SU-DHL-6 (cell line): ENCODE results near the gene RAD9A.

ENCODE experiments used
- H2AFZ ChIP-seq: fragments of 200-600 bp; sonication (generic); 2 replicates; pipeline ENCODE4 v1.6.1; 2014; ENCODE audit warnings: low read depth, mild to moderate bottlenecking, moderate library complexity, mixed read lengths, antibody characterized with exemption, low read length; ENCODE audit not compliant: severe bottlenecking
- H3F3A ChIP-seq: fragments of 200-600 bp; shearing (Covaris generic); 2 replicates; pipeline ENCODE4 v1.6.0; 2016; ENCODE audit warnings: antibody characterized with exemption, mild to moderate bottlenecking; ENCODE audit not compliant: insufficient read depth
- H3K27ac ChIP-seq: fragments of 200-600 bp; sonication (generic); 2 replicates; pipeline ENCODE4 v1.5.1; 2016; ENCODE audit warnings: low read depth, mild to moderate bottlenecking, low read length, moderate library complexity, mixed read lengths
- H3K27me3 ChIP-seq: fragments of 200-600 bp; sonication (generic), shearing (Covaris generic); 2 replicates; pipeline ENCODE4 v1.6.0; 2014; ENCODE audit warnings: mild to moderate bottlenecking, low read length
- H3K36me3 ChIP-seq: fragments of 200-600 bp; sonication (generic); 2 replicates; pipeline ENCODE4 v1.6.1; 2014; ENCODE audit warnings: mild to moderate bottlenecking, low read length, mixed read lengths
- H3K4me2 ChIP-seq: fragments of 300-600, 200-600 bp; shearing (Covaris generic), sonication (generic); 2 replicates; pipeline ENCODE4 v1.6.0; 2014; ENCODE audit warnings: low read length, low read depth, mild to moderate bottlenecking; ENCODE audit not compliant: poor library complexity, severe bottlenecking
- H3K4me3 ChIP-seq: fragments of 200-600 bp; sonication (generic); 2 replicates; pipeline ENCODE4 v1.5.1; 2014; ENCODE audit warnings: antibody characterized with exemption, low read length, mild to moderate bottlenecking, mixed read lengths; ENCODE audit not compliant: insufficient read depth, poor library complexity, severe bottlenecking
- H3K79me2 ChIP-seq: fragments of 200-600 bp; sonication (generic); 2 replicates; pipeline ENCODE4 v1.6.1; 2014; ENCODE audit warnings: mild to moderate bottlenecking, low read length, moderate library complexity; ENCODE audit not compliant: insufficient read depth
- H3K9ac ChIP-seq: fragments of 200-600 bp; sonication (generic); 2 replicates; pipeline ENCODE4 v1.7.0; 2014; ENCODE audit warnings: mild to moderate bottlenecking, low read length
- H3K9me2 ChIP-seq: fragments of 200-600 bp; sonication (generic); replicated peaks from 2 replicates; pipeline ENCODE4 v1.6.1; 2014; ENCODE audit warnings: low read length; ENCODE audit not compliant: insufficient read depth
- H3K9me3 ChIP-seq: fragments of 200-600 bp; sonication (generic); 2 replicates; pipeline ENCODE4 v1.6.1; 2014; ENCODE audit warnings: low read length, mixed read lengths; ENCODE audit not compliant: insufficient read depth
- H4K20me1 ChIP-seq: fragments of 200-600 bp; sonication (generic); 2 replicates; pipeline ENCODE4 v1.6.1; 2014; ENCODE audit warnings: low read depth, mild to moderate bottlenecking, antibody characterized with exemption, low read length, moderate library complexity, mixed read lengths
- EZH2phosphoT487 ChIP-seq: fragments of 200-600 bp; sonication (generic), shearing (Covaris generic); conservative IDR thresholded peaks from 2 replicates; pipeline ENCODE4 v1.6.1; 2018; ENCODE audit warnings: mild to moderate bottlenecking, antibody characterized with exemption, low read length, moderate library complexity, mixed read lengths
- TF ChIP-seq, protein P1 (sequence below): fragments of 200-600 bp; sonication (generic); IDR thresholded peaks from one replicate; pipeline ENCODE4 v1.5.1; 2017; ENCODE audit warnings: antibody characterized with exemption, mild to moderate bottlenecking, low read length, moderate library complexity; ENCODE audit not compliant: insufficient read depth, poor library complexity, severe bottlenecking

RAD9A gene

DNA sequence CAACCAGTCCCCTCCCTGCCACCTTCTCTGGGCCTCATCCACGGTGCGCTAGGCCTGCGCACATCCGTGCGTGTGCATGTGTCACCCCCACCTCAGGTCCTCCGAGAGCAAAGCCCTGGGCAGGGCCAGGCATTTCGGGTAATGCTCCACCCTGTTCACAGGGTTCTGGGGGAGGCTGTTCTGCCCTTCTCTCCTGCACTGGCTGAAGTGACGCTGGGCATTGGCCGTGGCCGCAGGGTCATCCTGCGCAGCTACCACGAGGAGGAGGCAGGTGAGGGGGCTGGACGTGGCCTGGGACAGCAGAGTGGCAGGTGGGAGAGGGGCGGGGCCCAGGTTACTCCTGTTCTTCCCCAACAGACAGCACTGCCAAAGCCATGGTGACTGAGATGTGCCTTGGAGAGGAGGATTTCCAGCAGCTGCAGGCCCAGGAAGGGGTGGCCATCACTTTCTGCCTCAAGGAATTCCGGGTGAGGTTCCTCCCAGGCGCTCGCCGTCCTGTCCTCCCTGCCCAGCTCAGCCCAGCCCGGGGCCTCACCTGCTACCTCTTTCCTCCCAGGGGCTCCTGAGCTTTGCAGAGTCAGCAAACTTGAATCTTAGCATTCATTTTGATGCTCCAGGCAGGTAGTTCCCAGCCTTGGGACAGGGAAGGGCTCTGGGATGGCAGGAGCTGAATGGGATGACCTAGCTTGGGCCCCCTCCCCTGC is 3.9 kb downstream of the RAD9A start:
- Histone ChIP-seq H3K9ac (no peak overlapping the region), H2AFZ (no peak overlapping the region)

DNA sequence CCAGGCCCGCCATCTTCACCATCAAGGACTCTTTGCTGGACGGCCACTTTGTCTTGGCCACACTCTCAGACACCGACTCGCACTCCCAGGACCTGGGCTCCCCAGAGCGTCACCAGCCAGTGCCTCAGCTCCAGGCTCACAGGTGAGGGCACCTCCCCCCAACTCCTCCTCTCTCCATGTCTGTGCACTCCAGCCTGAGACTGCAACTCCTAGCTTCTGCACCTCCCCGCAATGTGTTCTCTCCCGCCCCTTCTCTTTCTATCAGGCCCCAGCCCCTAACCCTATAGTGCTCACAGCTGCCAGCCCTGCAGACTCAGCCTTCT is 4.4 kb downstream of the RAD9A start:
- no peaks in the 10 kb centered on the region for H3K9me2 ChIP-seq
- TF ChIP-seq, protein P1, sequence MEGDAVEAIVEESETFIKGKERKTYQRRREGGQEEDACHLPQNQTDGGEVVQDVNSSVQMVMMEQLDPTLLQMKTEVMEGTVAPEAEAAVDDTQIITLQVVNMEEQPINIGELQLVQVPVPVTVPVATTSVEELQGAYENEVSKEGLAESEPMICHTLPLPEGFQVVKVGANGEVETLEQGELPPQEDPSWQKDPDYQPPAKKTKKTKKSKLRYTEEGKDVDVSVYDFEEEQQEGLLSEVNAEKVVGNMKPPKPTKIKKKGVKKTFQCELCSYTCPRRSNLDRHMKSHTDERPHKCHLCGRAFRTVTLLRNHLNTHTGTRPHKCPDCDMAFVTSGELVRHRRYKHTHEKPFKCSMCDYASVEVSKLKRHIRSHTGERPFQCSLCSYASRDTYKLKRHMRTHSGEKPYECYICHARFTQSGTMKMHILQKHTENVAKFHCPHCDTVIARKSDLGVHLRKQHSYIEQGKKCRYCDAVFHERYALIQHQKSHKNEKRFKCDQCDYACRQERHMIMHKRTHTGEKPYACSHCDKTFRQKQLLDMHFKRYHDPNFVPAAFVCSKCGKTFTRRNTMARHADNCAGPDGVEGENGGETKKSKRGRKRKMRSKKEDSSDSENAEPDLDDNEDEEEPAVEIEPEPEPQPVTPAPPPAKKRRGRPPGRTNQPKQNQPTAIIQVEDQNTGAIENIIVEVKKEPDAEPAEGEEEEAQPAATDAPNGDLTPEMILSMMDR, result no peak
- no peak for TF ChIP-seq EZH2phosphoT487
- H3K9me3 ChIP-seq, result no peaks in the 10 kb centered on the region
- no peaks in the 10 kb centered on the region for H3K36me3 ChIP-seq
- no peak overlapping the region for H3K4me3 ChIP-seq
- peaks cover 21% of the 10 kb centered on the region for H3K79me2 ChIP-seq
- no peak overlapping the region for H2AFZ ChIP-seq
- H3K27me3 ChIP-seq, result no peaks in the 10 kb centered on the region
- no peak overlapping the region for H3K27ac ChIP-seq
- H4K20me1 ChIP-seq, result no peaks in the 10 kb centered on the region
- peaks cover 6% of the 10 kb centered on the region; the same call in 1 of the 2 replicates for H3F3A ChIP-seq
- no peak overlapping the region for H3K4me2 ChIP-seq
- no peak overlapping the region for H3K9ac ChIP-seq

More for the DNA sequence above, 3.9 kb downstream of the RAD9A start:
- Histone ChIP-seq H3K9me3 (no peaks in the 10 kb centered on the region), H3K36me3 (no peaks in the 10 kb centered on the region), H3K4me2 (no peak overlapping the region), H3K9me2 (no peaks in the 10 kb centered on the region), H4K20me1 (no peaks in the 10 kb centered on the region), H3K27me3 (no peaks in the 10 kb centered on the region), H3K79me2 (peaks cover 16% of the 10 kb centered on the region), H3K4me3 (no peak overlapping the region), H3K27ac (no peak overlapping the region), H3F3A (peaks cover 6% of the 10 kb centered on the region; the same call in 1 of the 2 replicates)
- TF ChIP-seq, protein P1, result no peak
- no peak for TF ChIP-seq EZH2phosphoT487

DNA sequence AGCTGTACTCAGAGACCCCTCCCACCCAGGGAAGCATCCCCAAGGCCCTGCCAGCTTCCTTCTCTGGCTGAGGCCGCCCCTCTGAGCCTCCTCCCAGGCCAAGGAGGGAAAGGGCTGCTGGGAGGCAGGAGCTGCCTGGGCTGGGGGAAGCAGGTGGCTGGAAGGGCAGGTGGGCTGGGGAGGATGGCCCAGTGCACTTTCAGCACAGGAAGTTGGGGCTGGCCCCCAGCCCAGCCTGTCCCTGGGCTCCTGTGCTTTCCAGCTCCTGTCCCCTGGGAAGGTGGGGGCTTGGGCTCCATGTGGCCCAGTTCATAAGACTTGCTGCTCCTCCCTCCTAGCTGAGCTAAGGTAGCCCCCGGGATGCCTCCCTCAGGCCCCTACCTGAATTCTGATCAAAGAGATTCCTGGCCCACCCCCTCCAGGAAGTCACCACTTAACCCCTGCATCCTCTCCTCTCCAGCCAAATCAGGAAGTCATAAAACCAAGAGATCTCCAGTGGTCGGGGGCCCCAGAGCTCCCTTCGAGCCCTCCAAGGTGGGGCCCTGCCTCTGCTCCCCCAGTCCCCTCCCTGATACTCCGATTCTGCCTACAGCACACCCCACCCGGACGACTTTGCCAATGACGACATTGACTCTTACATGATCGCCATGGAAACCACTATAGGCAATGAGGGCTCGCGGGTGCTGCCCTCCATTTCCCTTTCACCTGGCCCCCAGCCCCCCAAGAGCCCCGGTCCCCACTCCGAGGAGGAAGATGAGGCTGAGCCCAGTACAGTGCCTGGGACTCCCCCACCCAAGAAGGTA is 5.0 kb downstream of the RAD9A start:
- Histone ChIP-seq H3K36me3 (no peaks in the 10 kb centered on the region), H3K9me2 (no peaks in the 10 kb centered on the region), H3K4me2 (no peak overlapping the region), H3K27ac (no peak overlapping the region), H3K9ac (no peak overlapping the region), H3F3A (peaks cover 6% of the 10 kb centered on the region; the same call in 1 of the 2 replicates), H3K27me3 (no peaks in the 10 kb centered on the region), H4K20me1 (no peaks in the 10 kb centered on the region), H3K79me2 (peaks cover 25% of the 10 kb centered on the region), H3K4me3 (no peak overlapping the region), H3K9me3 (no peaks in the 10 kb centered on the region), H2AFZ (no peak overlapping the region)
- TF ChIP-seq, protein P1, result no peak
- no peak for TF ChIP-seq EZH2phosphoT487
